ENCODE measurements around the gene FABP3. TPM values are rescaled to one million over a fixed set of nuclear protein-coding genes. Genes with fewer than 3 reads are reported as not detected.

The FABP3 gene
- total RNA-seq, 2 experiments from 2014 or later = 0.65 TPM; not detected in 1

DNA sequence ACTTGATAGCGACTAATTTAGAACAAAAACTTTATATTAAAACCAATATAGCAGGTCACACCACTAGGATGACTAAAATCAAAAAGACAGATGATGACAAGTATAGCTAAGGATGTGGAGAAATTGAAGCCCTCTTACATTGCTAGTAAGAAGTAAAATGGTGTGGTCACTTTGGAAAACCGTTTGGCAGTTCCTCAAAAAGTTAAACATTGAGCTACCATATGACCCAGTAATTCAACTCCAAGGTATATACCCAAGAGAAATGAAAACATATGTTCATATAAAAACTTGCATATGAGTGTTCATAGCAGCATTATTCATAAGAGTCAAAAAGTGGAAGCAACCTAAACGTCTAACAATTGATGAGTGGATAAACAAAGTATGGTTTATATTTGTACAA lies 27.1 kb upstream of the FABP3 start:
- H3K4me3 Mint-ChIP-seq = no peak overlapping the region
- peaks cover 3% of the 10 kb centered on the region for H3K27me3 Mint-ChIP-seq
- no peaks in the 10 kb centered on the region for H3K9me3 Mint-ChIP-seq
- CTCF ChIA-PET = interaction anchor here (1.1 to 1.9 kb wide), 2 partner anchors 22 to 149 kb away, joined by 4 read pairs; no protein-coding TSS in a partner anchor
- ATAC-seq (no peak), DNase-seq (no peak)
- H3K27ac Mint-ChIP-seq = no peak overlapping the region
- POLR2A ChIA-PET = no interaction called here
- intact Hi-C loops (cut with micrococcal nuclease) = loop anchor here (10.0 kb wide), 1 partner anchor 145 kb away; no protein-coding TSS in a partner anchor
- H3K36me3 Mint-ChIP-seq (ENCODE audit: low read depth) = no peaks in the 10 kb centered on the region
- TF ChIP-seq, protein P1, sequence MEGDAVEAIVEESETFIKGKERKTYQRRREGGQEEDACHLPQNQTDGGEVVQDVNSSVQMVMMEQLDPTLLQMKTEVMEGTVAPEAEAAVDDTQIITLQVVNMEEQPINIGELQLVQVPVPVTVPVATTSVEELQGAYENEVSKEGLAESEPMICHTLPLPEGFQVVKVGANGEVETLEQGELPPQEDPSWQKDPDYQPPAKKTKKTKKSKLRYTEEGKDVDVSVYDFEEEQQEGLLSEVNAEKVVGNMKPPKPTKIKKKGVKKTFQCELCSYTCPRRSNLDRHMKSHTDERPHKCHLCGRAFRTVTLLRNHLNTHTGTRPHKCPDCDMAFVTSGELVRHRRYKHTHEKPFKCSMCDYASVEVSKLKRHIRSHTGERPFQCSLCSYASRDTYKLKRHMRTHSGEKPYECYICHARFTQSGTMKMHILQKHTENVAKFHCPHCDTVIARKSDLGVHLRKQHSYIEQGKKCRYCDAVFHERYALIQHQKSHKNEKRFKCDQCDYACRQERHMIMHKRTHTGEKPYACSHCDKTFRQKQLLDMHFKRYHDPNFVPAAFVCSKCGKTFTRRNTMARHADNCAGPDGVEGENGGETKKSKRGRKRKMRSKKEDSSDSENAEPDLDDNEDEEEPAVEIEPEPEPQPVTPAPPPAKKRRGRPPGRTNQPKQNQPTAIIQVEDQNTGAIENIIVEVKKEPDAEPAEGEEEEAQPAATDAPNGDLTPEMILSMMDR (IDR thresholded peaks at IDR 0.05) = no peak
- peaks cover 2% of the 10 kb centered on the region for H3K4me1 Mint-ChIP-seq (ENCODE audit: low read depth)

DNA sequence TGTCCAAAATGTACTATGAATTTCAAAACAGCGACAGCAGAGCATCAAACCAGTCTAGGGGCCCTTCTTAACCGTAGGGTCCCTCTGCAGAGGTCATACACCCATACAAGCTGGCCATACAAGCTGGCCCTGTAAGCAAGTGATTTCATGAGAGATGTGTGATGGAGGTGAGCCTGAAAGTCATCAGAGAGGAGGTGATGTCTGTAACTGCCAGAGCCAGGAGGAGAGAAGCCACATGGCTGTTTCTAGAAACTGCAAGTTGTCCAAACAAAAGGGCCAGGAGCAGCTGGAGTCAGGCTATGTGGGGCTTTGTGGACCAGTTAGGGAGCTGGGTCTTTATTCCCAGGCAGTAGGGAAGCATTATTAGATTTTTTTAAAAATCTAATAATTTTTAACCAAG lies 25.4 kb upstream of the FABP3 start:
- TF ChIP-seq, protein P1 (IDR thresholded peaks at IDR 0.05) = no peak
- ATAC-seq = no peak
- ChIA-PET CTCF (interaction anchor here (1.9 to 6.7 kb wide), 2 partner anchors 23 to 151 kb away, joined by 4 to 96 read pairs; no protein-coding TSS in a partner anchor), POLR2A (no interaction called here)
- intact Hi-C loops (cut with micrococcal nuclease) = loop anchor here (10.0 kb wide), 1 partner anchor 147 kb away; no protein-coding TSS in a partner anchor
- Mint-ChIP-seq H3K4me1 (ENCODE audit: low read depth) (peaks cover 9% of the 10 kb centered on the region), H3K4me3 (no peak overlapping the region), H3K9me3 (no peaks in the 10 kb centered on the region), H3K27me3 (no peaks in the 10 kb centered on the region), H3K36me3 (ENCODE audit: low read depth) (no peaks in the 10 kb centered on the region), H3K27ac (no peak overlapping the region)
- DNase-seq = no peak

DNA sequence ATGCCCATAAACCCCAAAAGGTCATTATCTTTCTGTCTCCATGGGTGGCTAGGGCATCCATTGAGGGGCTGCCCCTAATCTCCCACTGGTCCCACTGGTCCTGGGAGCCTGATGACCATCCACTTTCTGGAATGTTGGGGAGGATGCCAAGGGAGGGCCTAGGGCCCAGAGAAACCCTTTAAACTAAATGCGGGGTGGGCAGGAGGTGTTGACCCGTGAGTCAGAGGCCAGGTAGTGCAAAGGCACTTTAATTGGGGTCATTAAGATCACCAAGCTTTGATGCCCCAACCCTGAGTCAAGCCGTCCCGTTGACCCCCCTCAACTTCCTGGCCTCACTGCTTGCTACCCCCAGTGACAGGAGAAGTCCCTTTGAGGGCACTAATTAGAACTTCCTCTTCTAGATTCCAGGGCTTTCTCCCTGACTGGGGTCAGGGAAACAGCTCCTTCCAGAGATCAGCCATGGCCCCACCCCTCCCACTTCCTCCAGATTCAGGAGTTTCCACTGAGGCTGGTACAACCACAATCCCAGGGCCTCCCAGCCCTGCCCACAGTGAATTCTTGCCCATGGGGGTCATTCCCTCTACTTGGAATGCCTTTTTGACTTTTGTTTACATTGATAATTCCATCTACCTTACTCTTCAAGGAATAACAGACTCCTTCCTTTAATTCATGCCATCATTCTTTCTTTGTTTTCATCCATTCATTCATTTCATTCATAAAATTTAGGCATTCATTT lies 24.7 kb upstream of the FABP3 start:
- POLR2A ChIA-PET = no interaction called here

DNA sequence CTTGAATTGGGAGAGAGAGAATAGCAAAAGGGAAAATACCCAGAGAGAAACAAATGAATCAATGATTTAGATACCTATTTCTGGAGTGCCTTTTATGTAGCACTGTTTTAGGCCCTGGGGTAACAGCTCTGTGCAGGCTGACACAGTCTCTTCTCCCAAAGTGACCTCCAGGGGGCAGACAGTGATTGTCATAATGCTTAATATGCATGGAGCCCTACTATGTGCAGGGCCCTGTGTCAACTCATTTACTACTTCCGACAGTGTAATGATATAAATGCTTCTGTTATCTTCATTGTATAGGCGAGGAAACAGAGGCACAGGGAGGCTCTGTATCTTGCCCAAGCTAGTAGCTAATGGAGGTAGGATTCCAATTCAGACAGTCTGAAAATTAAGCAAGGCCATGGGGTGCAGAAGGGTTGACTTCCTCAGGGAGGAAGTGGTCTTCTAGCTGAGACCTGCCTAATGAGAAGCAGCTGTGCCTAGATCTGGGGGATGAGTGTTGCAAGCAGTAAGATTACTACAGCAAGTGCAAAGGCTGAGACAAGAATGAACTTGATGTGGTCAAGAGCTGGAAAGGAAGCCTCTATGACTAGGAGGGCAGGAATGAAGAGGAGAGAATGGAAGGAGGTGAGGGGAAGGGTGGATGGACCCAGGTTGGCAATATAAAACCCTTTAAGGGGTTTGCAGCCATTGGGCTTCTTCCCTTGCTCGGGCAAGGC lies 23.9 kb upstream of the FABP3 start:
- H3K27me3 Mint-ChIP-seq = no peaks in the 10 kb centered on the region
- H3K27ac Mint-ChIP-seq = no peak overlapping the region
- peaks cover 9% of the 10 kb centered on the region for H3K4me1 Mint-ChIP-seq (ENCODE audit: low read depth)
- ATAC-seq = no peak
- no peak overlapping the region for H3K4me3 Mint-ChIP-seq
- CTCF ChIA-PET = interaction anchor here (0.6 to 6.7 kb wide), 6 partner anchors 8 to 245 kb away, joined by 3 to 96 read pairs (median 6); partner anchors contain the start of gene FABP3
- no peaks in the 10 kb centered on the region for H3K36me3 Mint-ChIP-seq (ENCODE audit: low read depth)
- intact Hi-C loops (cut with micrococcal nuclease) = loop anchor here (10.0 kb wide), 1 partner anchor 148 kb away; no protein-coding TSS in a partner anchor
- TF ChIP-seq, protein P1 (IDR thresholded peaks at IDR 0.05) = peak; percentile 48
- peak; percentile 17 for DNase-seq
- POLR2A ChIA-PET = no interaction called here
- no peaks in the 10 kb centered on the region for H3K9me3 Mint-ChIP-seq

More for the DNA sequence above, 24.7 kb upstream of the FABP3 start:
- CTCF ChIA-PET = interaction anchor here (1.6 to 6.7 kb wide), 3 partner anchors 17 to 151 kb away, joined by 6 to 96 read pairs (median 6); no protein-coding TSS in a partner anchor
- H3K36me3 Mint-ChIP-seq (ENCODE audit: low read depth) = no peaks in the 10 kb centered on the region
- TF ChIP-seq, protein P1 (IDR thresholded peaks at IDR 0.05) = no peak
- peaks cover 9% of the 10 kb centered on the region for H3K4me1 Mint-ChIP-seq (ENCODE audit: low read depth)
- H3K27ac Mint-ChIP-seq = no peak overlapping the region
- intact Hi-C loops (cut with micrococcal nuclease) = loop anchor here (10.0 kb wide), 1 partner anchor 147 kb away; no protein-coding TSS in a partner anchor
- H3K9me3 Mint-ChIP-seq = no peaks in the 10 kb centered on the region
- H3K27me3 Mint-ChIP-seq = no peaks in the 10 kb centered on the region
- no peak overlapping the region for H3K4me3 Mint-ChIP-seq
- ATAC-seq = no peak
- no peak for DNase-seq
